SH-SY5Y (cell line): ENCODE measurements around the gene S100A14.

Source experiments
- GATA2 ChIP-seq: IDR thresholded peaks from 2 replicates; pipeline ENCODE4 v1.6.1; 2011; ENCODE audit warnings: mild to moderate bottlenecking, low read depth, low read length
- GATA3 ChIP-seq: IDR thresholded peaks from 2 replicates; pipeline ENCODE4 v1.6.1; 2011; ENCODE audit warnings: low read depth, mild to moderate bottlenecking, low read length, moderate library complexity

DNA sequence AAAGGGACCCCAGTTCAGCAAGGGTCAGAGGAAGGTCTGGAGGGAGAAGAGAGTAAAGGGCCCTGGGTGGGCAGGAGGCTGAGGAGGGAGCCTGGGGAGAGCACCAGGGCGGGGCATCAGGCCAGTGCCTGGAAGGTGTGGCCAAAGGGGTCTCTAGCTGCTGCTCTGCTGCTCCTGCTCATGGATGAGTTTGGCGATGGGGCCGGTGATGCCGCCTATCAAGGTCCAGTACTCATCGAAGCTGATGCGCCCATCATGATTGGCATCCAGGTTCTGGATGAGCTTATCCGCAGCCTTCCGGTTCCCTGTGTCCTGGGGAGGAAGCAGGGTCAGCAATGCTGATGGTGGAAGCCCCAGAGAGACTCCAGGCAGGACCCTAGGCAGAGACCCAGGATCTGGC, 8.7 kb downstream of the S100A14 start:
- TF ChIP-seq GATA3 (no peak), GATA2 (no peak)
